Spinal cord (tissue), 10 donors: Measurements from ENCODE around the gene ARID3B. TPM values are rescaled to one million over a fixed set of nuclear protein-coding genes. Genes with fewer than 3 reads are reported as not detected.
"Not testable (repeated sequence)": the region's sequence is repeated elsewhere in the genome, so short reads cannot be mapped to it uniquely, and the experiment has no call there.

Source experiments
- DNase-seq, 6 donors: peaks; one replicate each; pipeline versions ENCODE4 v3.0.0 to v3.0.0-alpha.2; 2013 to 2015; ENCODE audit warnings: low spot score in 6 of 6, low read depth in 4 of 6
- H3K27ac ChIP-seq: one replicate; pipeline ENCODE4 v1.5.1; 2013; ENCODE audit warnings: low read depth, low read length, control low read depth
- H3K27me3 ChIP-seq: one replicate; pipeline ENCODE4 v1.6.1; 2013; ENCODE audit warnings: low read length; ENCODE audit not compliant: control insufficient read depth, insufficient read depth
- H3K36me3 ChIP-seq: one replicate; pipeline ENCODE4 v1.6.1; 2013; ENCODE audit warnings: low read length; ENCODE audit not compliant: control insufficient read depth, insufficient read depth
- H3K4me1 ChIP-seq: one replicate; pipeline ENCODE4 v1.6.1; 2013; ENCODE audit warnings: low read length; ENCODE audit not compliant: control insufficient read depth, insufficient read depth
- H3K4me3 ChIP-seq: one replicate; pipeline ENCODE4 v1.5.1; 2013; ENCODE audit warnings: low read depth, low read length, control low read depth
- H3K9me3 ChIP-seq: one replicate; pipeline ENCODE4 v1.6.1; 2013; ENCODE audit warnings: low read length; ENCODE audit not compliant: control insufficient read depth, insufficient read depth
- WGBS: methylation state at CpG from one replicate; pipeline ENCODE4 v1.1.5; 2013; ENCODE audit warnings: missing lambda C conversion rate; ENCODE audit not compliant: insufficient coverage; 5-methylcytosine and 5-hydroxymethylcytosine counted together
- polyA plus RNA-seq, 2 donors: library from polyadenylated mRNA; unstranded; fragments of 120-200 nt; gene quantifications; one replicate each; pipeline ENCODE4 v1.2.1, GENCODE V29; 2013; ENCODE audit not compliant: insufficient read length in 2 of 2
- total RNA-seq, 2 donors: library from RNA; depleted of rRNA in 1 of 2; stranded (reverse); fragments of 120-200 nt in 1 of 2; fragments of >200 nt in 1 of 2; gene quantifications; one replicate each; pipeline versions ENCODE4 v1.2.3 to v1.2.4, GENCODE V29; 2013 to 2014
- donor health status: healthy.

Gene ARID3B
- total and polyA plus RNA-seq, 4 donors = 4.5 to 12.0 (median 6.7) TPM

DNA sequence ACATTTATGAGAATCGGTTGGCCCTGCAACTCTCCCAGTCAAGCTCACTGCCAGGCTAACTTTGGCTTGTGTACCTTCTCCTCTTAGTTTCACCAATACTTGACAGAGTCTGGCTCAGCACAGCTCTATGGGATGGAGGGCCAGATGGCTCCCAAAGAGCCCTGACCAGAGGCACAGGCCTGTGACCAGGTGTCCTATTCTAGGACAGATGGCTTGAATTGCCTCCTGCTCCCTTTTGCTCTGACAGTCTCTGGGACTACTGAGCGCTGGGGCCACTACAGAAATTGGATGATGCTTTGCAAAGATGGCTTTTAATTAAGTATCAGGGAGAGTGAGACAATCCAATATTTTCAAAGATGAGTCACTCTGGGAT, 10.3 kb upstream of the ARID3B start:
- Histone ChIP-seq H3K4me3 (no peak overlapping the region), H3K27ac (no peak overlapping the region), H3K9me3 (no peaks in the 10 kb centered on the region), H3K36me3 (no peaks in the 10 kb centered on the region), H3K27me3 (no peaks in the 10 kb centered on the region), H3K4me1 (no peaks in the 10 kb centered on the region)
- WGBS = 100% methylated on average over 1 of the region's 2 CpGs
- no peak for DNase-seq

DNA sequence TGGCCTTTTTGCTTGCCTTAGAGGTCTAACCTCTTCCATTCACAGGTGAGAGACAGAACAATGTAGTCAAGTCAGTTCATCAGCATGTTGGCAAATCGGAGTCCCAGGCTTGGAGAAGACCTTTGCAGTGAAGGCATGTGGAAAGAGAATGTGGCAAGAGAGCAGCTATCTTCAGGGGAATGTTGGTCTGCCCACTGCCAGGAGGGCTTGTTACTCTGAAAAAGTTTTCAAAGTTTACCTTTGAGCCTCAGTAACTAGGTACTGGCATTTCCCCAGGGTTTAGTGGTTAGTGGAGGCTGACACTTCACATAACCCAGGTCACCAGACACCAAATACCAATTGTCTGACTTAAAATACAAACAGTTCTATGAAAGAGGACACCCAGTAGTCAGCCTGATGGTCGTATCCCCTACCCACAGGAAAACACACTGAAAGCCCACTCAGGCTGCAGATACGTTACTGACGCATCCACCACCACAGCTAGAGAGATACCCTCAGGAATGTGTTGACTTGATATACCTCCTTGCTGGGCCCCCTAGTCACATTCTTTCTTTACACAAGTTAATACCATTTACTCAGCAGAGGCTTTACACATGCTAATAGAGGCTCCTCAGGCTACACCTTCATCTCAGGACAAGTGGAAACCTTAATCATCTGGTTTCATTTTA, 9.7 kb upstream of the ARID3B start:
- Histone ChIP-seq H3K36me3 (no peaks in the 10 kb centered on the region), H3K4me1 (no peaks in the 10 kb centered on the region), H3K27ac (no peak overlapping the region), H3K27me3 (no peaks in the 10 kb centered on the region), H3K4me3 (no peak overlapping the region), H3K9me3 (no peaks in the 10 kb centered on the region)
- 67% methylated on average over 4 of the region's 4 CpGs for WGBS
- no peak for DNase-seq

DNA sequence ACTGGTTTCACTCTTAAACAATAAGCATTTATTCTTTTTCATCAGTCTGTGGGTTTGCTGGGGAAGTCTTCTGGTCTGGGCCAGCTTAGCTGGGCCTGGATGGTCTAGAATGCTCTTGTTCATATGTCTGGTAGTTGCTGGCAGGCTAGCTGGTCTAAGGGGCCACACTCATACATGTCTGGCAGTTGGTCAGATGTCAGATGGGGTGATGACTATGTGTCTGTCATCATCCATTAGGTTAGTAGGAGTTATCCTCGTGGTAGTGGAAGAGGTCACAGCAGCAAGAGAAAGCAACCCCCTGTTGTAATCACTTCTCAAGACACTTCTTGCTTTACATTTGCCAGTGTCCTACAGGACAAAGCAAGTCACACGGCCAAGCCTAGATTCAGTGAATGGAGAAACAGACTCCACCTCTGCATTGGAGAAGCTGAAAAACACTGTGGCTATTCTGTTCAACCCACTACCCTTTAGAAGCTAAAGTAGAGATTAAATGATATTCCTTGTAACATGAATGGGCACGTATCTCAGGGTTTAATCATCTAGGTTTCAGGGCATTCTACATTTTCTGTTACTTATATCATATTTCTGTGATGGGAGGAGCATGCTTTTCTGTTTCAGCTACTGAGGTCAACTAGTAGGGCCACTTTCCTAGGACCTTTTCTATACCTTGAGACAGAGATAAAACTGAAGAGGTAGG, 5.5 kb upstream of the ARID3B start:
- no CpG with 5 or more reads among the region's 3 CpGs for WGBS
- H3K36me3 ChIP-seq = no peaks in the 10 kb centered on the region
- DNase-seq = no peak
- peaks cover 10% of the 10 kb centered on the region for H3K4me1 ChIP-seq
- H3K4me3 ChIP-seq = no peak overlapping the region
- H3K27ac ChIP-seq = no peak overlapping the region
- H3K27me3 ChIP-seq = no peaks in the 10 kb centered on the region
- H3K9me3 ChIP-seq = no peaks in the 10 kb centered on the region

DNA sequence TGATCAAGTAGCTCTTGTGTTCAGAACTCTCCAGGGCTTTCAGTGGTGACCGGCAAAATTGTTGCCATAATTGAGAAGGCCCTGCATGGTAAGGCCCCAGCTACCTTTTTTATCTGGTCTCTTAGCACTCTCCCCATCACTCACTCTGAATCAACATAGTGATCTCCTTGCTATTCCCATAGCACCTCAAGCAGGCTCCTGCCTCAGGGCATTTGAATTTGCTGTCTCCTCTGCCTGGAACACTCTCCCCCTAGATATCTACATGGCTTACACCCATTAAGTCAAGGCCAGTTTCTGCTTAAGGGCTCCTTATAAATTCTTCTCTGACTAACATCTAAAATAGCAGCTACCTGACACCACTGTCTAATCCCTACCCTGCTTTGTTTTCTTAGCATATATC, 3.3 kb upstream of the ARID3B start:
- no peak for DNase-seq
- no peak overlapping the region for H3K4me3 ChIP-seq
- no peaks in the 10 kb centered on the region for H3K27me3 ChIP-seq
- WGBS = 100% methylated on average over 1 of the region's 1 CpG
- no peaks in the 10 kb centered on the region for H3K36me3 ChIP-seq
- H3K27ac ChIP-seq = no peak overlapping the region
- H3K9me3 ChIP-seq = no peaks in the 10 kb centered on the region
- peaks cover 17% of the 10 kb centered on the region for H3K4me1 ChIP-seq

DNA sequence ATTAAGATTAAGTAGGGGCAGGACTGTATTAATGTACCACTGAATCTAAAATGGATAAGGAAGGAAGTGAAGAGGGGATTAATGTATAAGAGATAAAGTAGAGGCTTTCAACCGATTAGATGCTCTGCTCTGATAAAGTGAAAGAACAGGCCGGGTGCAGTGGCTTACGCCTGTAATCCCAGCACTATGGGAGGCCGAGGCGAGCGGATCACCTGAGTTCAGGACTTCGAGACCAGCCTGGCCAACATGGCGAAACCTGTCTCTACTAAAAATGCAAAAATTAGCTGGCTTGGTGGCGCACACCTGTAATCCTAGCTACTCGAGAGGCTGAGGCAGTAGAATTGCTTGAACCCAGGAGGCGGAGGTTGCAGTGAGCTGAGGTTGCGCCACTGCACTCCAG, 1.5 kb upstream of the ARID3B start:
- not testable (repeated sequence) for H3K9me3 ChIP-seq, H3K36me3 ChIP-seq, DNase-seq, H3K27me3 ChIP-seq, H3K4me3 ChIP-seq, H3K27ac ChIP-seq
- peaks cover 17% of the 10 kb centered on the region for H3K4me1 ChIP-seq
- WGBS = 95% methylated on average over 10 of the region's 12 CpGs

DNA sequence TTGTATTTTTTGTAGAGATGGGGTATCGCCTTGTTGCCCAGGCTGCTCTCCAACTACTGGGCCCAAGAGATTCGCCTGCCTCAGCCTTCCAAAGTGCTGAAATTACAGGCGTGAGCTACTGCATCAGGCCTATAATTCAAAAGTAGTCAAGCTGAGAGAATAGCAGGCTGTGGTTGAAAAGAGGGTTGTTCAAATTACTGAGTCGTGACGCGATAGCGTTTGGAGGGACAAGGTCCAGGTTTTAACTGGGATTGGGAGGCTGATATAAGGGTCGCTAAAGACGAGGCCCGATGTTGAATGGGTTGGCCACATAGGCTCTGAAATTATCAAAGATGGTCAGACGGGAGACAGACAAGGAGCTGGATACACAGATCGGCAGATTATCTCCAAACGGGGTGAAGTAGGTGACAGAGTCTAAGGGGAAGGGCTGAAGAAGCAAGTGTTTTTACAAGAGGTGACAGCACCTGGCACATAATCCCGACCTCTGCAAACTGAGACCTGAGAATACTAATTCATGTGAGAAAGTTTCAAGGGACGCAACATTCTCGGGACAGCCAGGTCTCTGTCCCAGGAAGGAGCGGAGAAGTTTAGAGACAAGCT, 759 bp upstream of the ARID3B start:
- Histone ChIP-seq H3K36me3 (peaks cover 2% of the 10 kb centered on the region), H3K27ac (peak overlapping the region; percentile 67), H3K4me3 (peak overlapping the region; percentile 83), H3K9me3 (no peaks in the 10 kb centered on the region), H3K27me3 (no peaks in the 10 kb centered on the region), H3K4me1 (peaks cover 17% of the 10 kb centered on the region)
- peak in 1 of 6 donors; percentile 8 for DNase-seq
- WGBS = 2% methylated on average over 17 of the region's 17 CpGs

DNA sequence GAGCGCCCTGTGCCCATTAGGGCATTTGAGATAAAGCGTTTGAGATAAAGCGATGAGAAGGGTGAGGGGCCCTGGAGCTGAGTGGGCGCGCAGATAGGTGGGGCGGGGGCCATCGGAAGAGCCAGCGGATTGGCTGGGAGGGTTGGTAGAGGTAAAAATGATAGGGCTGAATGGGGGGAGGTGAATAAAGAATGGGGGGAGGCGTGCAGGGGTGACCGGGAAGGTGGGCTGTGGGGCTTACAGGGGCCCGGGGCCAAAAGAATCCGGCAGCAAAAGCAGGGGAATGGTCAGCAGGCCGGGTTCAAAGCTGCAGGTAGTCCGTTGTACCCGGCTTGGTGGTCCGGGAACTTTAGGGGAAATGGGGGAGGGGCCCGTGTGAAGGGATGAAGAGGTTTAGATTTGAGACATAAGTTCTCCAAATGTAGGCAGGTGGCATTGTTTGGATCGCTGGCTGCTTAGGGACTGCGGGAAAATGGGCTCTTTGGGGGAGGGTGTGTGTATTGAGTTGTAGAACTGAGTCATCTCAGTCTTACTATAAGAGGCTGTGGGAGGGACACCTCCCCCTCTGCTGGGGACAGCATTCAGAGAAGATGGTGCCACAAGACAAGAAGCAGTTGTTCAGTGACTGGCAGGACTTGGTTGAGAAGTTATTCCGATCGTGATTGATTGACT, 610 bp downstream of the ARID3B start:
- H3K4me3 ChIP-seq = peak overlapping the region; percentile 93

DNA sequence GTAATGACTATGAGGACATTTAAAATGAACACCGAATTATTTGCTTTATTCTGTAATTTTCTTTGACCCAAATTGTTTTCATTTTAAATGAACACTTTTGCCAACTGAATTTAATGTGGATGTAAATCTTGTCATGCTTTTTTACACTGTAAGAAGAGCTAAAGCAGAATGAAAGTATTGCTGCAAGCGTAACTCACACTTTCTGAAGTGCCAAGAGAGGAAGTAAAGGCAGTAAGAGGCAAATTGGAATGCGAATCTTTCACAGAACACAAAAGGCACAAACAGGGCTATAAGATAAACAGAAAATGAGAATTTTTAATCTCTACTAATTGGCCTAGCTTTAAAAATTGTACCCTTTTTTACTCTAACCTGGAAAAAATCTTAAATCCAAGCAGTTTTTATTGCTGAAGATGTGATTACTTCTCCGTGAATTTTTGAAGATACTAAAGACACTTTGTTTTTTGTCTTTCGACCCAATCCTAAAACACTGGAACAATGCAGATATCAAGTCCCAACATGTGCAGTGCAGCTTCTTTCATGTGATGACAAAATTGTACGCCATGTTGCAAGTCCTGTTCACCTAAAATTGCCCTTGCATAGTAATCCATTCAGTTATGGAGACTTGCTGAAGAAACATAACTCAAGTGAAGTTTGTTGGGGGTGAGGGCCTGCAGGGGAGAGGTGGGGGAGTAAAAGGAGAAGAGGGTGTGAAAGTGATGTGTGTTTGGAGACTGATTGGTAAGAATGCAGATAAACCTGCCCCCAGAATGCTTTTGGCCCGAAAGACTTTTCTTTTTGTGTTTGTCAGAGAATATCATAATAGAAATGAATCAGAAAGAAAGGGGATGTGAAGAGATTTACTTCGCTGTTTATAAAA, 1.4 kb downstream of the ARID3B start:
- peak overlapping the region; percentile 36 for H3K27ac ChIP-seq
- peaks cover 6% of the 10 kb centered on the region for H3K36me3 ChIP-seq
- H3K4me1 ChIP-seq = peaks cover 32% of the 10 kb centered on the region
- no peaks in the 10 kb centered on the region for H3K9me3 ChIP-seq
- H3K27me3 ChIP-seq = no peaks in the 10 kb centered on the region
- WGBS = no CpG with 5 or more reads among the region's 8 CpGs
- peak overlapping the region; percentile 93 for H3K4me3 ChIP-seq
- peak in 1 of 6 donors; percentile 60 for DNase-seq

More for the DNA sequence above, 610 bp downstream of the ARID3B start:
- Histone ChIP-seq H3K4me1 (peaks cover 27% of the 10 kb centered on the region), H3K27ac (peak overlapping the region; percentile 61), H3K9me3 (no peaks in the 10 kb centered on the region), H3K27me3 (no peaks in the 10 kb centered on the region), H3K36me3 (peaks cover 6% of the 10 kb centered on the region)
- WGBS = under 1% methylated on average over 19 of the region's 21 CpGs
- DNase-seq = peak in 2 of 6 donors; percentile 61 to 73

DNA sequence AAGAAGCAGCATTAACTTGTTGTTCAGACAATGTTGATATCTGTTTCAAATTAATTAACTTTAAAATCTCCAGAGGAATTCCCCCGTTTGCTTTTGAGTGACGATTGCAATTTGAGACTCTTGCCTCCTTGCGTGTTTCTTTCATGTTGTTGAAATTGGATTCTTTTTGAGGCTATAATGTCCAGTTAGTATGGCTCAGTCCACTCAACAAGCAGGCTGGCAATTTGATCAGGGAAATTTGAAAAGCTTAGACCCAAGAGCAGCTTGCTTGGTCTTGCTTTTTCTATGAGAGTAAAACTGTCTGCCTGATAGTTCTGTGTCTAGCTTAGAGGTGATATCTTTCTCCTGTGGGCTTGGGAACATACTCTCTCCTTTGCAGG, 2.0 kb downstream of the ARID3B start:
- DNase-seq = no peak
- Histone ChIP-seq H3K27ac (no peak overlapping the region), H3K27me3 (no peaks in the 10 kb centered on the region), H3K36me3 (peaks cover 6% of the 10 kb centered on the region), H3K4me3 (no peak overlapping the region), H3K9me3 (no peaks in the 10 kb centered on the region), H3K4me1 (peaks cover 34% of the 10 kb centered on the region)
- WGBS = 100% methylated on average over 1 of the region's 3 CpGs
